Smooth muscle cell (in vitro differentiated cells): ENCODE results near the gene RGL1. TPM values are rescaled to one million over a fixed set of nuclear protein-coding genes. Genes with fewer than 3 reads are reported as not detected.

Source experiments
- DNase-seq: peaks from one replicate; lab custom pipeline; 2025; ENCODE audit not compliant: unreplicated experiment; lab: John Stamatoyannopoulos, UW
- H2AFZ ChIP-seq: fragments of 200-600 bp; sonication (generic); 2 replicates; pipeline ENCODE4 v1.6.0; 2016; ENCODE audit warnings: antibody characterized with exemption, low read depth, mild to moderate bottlenecking
- H3F3A ChIP-seq: fragments of 200-600 bp; sonication (generic); 2 replicates; pipeline ENCODE4 v1.6.0; 2017; ENCODE audit warnings: antibody characterized with exemption, low read depth
- H3K27ac ChIP-seq: fragments of 200-600 bp; sonication (generic); 2 replicates; pipeline ENCODE4 v1.5.1; 2016; ENCODE audit warnings: low read depth, mild to moderate bottlenecking
- H3K27me3 ChIP-seq: fragments of 200-600 bp; sonication (generic); 2 replicates; pipeline ENCODE4 v1.6.1; 2016; ENCODE audit warnings: low read depth, mild to moderate bottlenecking
- H3K36me3 ChIP-seq: fragments of 200-600 bp; sonication (generic); 2 replicates; pipeline ENCODE4 v1.5.1; 2016; ENCODE audit warnings: low read depth
- H3K4me1 ChIP-seq: fragments of 200-600 bp; sonication (generic); 2 replicates; pipeline ENCODE4 v1.5.1; 2016; ENCODE audit warnings: low read depth
- H3K4me2 ChIP-seq: fragments of 200-600 bp; sonication (generic); 2 replicates; pipeline ENCODE4 v1.6.0; 2016; ENCODE audit warnings: mild to moderate bottlenecking
- H3K4me3 ChIP-seq: fragments of 200-600 bp; sonication (generic); 2 replicates; pipeline ENCODE4 v1.5.1; 2016; ENCODE audit warnings: mild to moderate bottlenecking
- H3K79me2 ChIP-seq: fragments of 200-600 bp; sonication (generic); 2 replicates; pipeline ENCODE4 v1.6.0; 2016; ENCODE audit warnings: low read depth, mild to moderate bottlenecking
- H3K9ac ChIP-seq: fragments of 200-600 bp; sonication (generic); 2 replicates; pipeline ENCODE4 v1.6.0; 2016; ENCODE audit warnings: low read depth
- H3K9me3 ChIP-seq: fragments of 200-600 bp; sonication (generic); replicated peaks from 2 replicates; pipeline ENCODE4 v1.5.1; 2016; ENCODE audit warnings: low read depth
- H4K20me1 ChIP-seq: fragments of 200-600 bp; sonication (generic); 2 replicates; pipeline ENCODE4 v1.6.0; 2016; ENCODE audit warnings: low read depth
- WGBS: methylation state at CpG from one replicate; pipeline ENCODE4 v1.1.7; 2016; ENCODE audit warnings: low lambda C conversion rate; 5-methylcytosine and 5-hydroxymethylcytosine counted together
- polyA plus RNA-seq: library from polyadenylated mRNA; unstranded; fragments of >200 nt; fragmentation: Nextera tagmentation; extraction: Ambion mirVana; gene quantifications from 2 replicates; pipeline ENCODE4 v1.2.1, GENCODE V29; 2016
- total RNA-seq: library from RNA; depleted of rRNA; stranded (reverse); fragments of >200 nt; gene quantifications from 2 replicates; pipeline ENCODE4 v1.2.3, GENCODE V29; 2014
- TF ChIP-seq, protein P1 (sequence below): fragments of 200-600 bp; sonication (generic); IDR thresholded peaks from 2 replicates; pipeline ENCODE4 v1.5.1; 2017; ENCODE audit warnings: borderline replicate concordance, mild to moderate bottlenecking, antibody characterized with exemption; ENCODE audit not compliant: insufficient read depth, poor library complexity, severe bottlenecking

Gene RGL1
- total and polyA plus RNA-seq, 2 experiments from 2014 or later: 21.1 to 21.4 TPM

DNA sequence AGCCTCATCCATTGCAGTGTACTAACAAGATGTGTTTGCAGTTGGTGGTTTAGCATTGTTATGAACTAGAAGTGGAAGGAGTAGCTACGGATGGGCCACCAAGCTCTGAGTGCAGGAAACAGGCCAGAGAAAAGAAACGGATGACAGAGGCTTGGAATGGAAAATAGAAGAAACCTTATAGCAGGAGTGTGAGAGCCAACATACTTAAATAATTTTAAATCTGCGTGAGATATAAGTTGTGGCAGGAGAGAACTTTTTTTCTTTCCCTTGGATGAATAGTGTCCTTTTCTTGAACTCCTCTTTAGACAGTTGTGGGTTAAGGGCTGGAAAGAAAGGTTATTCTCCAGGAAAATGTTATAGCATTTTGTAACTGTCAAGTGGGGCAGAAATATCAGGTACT, 54.2 kb downstream of the RGL1 start:
- TF ChIP-seq, protein P1, sequence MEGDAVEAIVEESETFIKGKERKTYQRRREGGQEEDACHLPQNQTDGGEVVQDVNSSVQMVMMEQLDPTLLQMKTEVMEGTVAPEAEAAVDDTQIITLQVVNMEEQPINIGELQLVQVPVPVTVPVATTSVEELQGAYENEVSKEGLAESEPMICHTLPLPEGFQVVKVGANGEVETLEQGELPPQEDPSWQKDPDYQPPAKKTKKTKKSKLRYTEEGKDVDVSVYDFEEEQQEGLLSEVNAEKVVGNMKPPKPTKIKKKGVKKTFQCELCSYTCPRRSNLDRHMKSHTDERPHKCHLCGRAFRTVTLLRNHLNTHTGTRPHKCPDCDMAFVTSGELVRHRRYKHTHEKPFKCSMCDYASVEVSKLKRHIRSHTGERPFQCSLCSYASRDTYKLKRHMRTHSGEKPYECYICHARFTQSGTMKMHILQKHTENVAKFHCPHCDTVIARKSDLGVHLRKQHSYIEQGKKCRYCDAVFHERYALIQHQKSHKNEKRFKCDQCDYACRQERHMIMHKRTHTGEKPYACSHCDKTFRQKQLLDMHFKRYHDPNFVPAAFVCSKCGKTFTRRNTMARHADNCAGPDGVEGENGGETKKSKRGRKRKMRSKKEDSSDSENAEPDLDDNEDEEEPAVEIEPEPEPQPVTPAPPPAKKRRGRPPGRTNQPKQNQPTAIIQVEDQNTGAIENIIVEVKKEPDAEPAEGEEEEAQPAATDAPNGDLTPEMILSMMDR: no peak
- Histone ChIP-seq H3F3A (peaks cover 7% of the 10 kb centered on the region), H3K36me3 (no peaks in the 10 kb centered on the region), H3K4me2 (no peak overlapping the region), H3K9ac (no peak overlapping the region), H3K27ac (no peak overlapping the region), H3K27me3 (no peaks in the 10 kb centered on the region), H2AFZ (no peak overlapping the region), H3K4me1 (no peaks in the 10 kb centered on the region), H3K79me2 (peaks cover 25% of the 10 kb centered on the region), H3K4me3 (no peak overlapping the region), H3K9me3 (no peaks in the 10 kb centered on the region), H4K20me1 (peaks cover 75% of the 10 kb centered on the region)
- WGBS: 90% methylated on average over 3 of the region's 3 CpGs
- DNase-seq: no peak

DNA sequence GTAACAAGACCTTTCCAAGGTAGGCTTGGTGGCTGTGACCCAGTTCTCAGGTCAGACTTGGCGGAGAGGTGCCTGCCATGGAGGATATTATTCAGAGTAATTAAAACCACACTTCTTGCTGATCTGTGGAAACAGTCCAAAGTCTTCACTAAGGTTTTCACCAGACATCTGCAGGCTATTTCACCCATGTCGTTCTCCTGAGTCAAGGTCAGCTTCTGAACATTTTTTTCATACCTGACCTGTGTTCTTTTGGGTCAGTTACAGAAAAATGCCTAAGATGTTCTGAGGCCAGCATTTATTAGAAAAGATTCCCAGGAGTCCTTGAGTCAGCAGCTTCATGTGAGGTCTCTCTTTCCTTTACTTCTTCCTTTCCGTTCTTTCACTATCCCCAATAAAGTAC, 54.9 kb downstream of the RGL1 start:
- Histone ChIP-seq H3K36me3 (no peaks in the 10 kb centered on the region), H3K27ac (no peak overlapping the region), H3K4me2 (no peak overlapping the region), H4K20me1 (peaks cover 77% of the 10 kb centered on the region), H3F3A (peaks cover 7% of the 10 kb centered on the region), H3K4me1 (no peaks in the 10 kb centered on the region), H3K9ac (no peak overlapping the region), H3K79me2 (peaks cover 25% of the 10 kb centered on the region), H3K9me3 (no peaks in the 10 kb centered on the region), H2AFZ (no peak overlapping the region), H3K27me3 (no peaks in the 10 kb centered on the region), H3K4me3 (no peak overlapping the region)
- DNase-seq: no peak
- WGBS: 89% methylated on average over 3 of the region's 3 CpGs
- TF ChIP-seq, protein P1: no peak

DNA sequence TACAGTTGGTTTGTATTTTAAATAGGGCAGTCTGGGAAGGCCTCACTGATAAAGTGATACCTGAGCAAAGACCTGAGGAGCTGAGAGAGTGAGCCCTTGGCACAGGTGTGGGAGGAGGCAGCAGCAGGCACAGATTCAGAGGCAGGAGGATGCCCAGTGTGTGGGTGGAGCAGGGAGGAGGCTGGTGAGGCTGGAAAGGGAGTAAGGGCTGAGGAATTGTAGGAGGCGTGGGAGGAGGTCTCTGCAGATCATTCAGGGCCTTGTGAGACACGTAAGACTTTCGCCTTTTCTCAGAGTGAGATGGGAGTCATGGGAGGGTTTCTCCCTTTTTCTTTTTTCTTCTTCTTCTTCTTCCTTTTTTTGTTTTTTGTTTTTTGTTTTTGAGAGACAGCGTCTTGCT, 58.0 kb downstream of the RGL1 start:
- Histone ChIP-seq H3K4me1 (no peaks in the 10 kb centered on the region), H3F3A (peaks cover 7% of the 10 kb centered on the region), H3K79me2 (peaks cover 25% of the 10 kb centered on the region), H3K36me3 (no peaks in the 10 kb centered on the region), H3K4me3 (no peak overlapping the region), H2AFZ (no peak overlapping the region), H3K9me3 (no peaks in the 10 kb centered on the region), H4K20me1 (peaks cover 74% of the 10 kb centered on the region), H3K9ac (no peak overlapping the region), H3K4me2 (no peak overlapping the region), H3K27ac (no peak overlapping the region), H3K27me3 (no peaks in the 10 kb centered on the region)
- TF ChIP-seq, protein P1: no peak
- WGBS: 97% methylated on average over 4 of the region's 4 CpGs
- DNase-seq: no peak

DNA sequence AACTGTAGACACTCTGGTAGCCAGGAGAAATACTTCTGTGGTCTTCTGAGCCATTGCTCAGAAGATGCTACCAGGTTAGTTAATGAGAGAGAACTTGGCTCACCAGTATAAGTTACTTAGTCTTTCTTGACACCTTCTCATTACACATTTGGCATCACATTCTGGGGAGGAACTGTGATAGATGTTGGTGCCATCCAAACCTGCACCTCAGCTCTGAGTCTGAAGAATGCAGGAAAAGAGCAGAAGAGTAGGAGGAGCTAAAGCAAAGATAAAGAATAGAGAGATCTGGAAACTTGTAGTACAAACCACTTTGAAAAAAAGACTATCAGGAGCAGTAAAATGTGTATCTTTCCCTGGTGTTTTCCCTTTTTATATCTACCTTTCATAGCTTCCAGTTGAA, 58.9 kb downstream of the RGL1 start:
- Histone ChIP-seq H3K27ac (no peak overlapping the region), H3K4me3 (no peak overlapping the region), H3K79me2 (peaks cover 19% of the 10 kb centered on the region), H3K4me2 (no peak overlapping the region), H3F3A (peaks cover 7% of the 10 kb centered on the region), H3K27me3 (no peaks in the 10 kb centered on the region), H3K36me3 (no peaks in the 10 kb centered on the region), H3K4me1 (no peaks in the 10 kb centered on the region), H3K9ac (no peak overlapping the region), H3K9me3 (no peaks in the 10 kb centered on the region), H2AFZ (no peak overlapping the region), H4K20me1 (peaks cover 69% of the 10 kb centered on the region)
- no peak for DNase-seq
- TF ChIP-seq, protein P1: no peak
